Upper lobe of left lung (tissue), 6 donors: ENCODE results near the gene ATAD1. TPM values are rescaled to one million over a fixed set of nuclear protein-coding genes. Genes with fewer than 3 reads are reported as not detected.

Source experiments
- ATAC-seq, 2 donors: fragments of 200-7000 bp; cut with Tn5 transposase; one replicate each; pipeline ENCODE4 v1.9.1; 2022; ENCODE audit warnings: mild to moderate bottlenecking in 2 of 2, moderate library complexity in 2 of 2; ENCODE audit not compliant: low FRiP score in 2 of 2
- DNase-seq, 2 donors: peaks; one replicate each; pipeline ENCODE4 v3.0.0-alpha.2; 2019 to 2020
- H3K27ac ChIP-seq, 4 donors: fragments of 200-600 bp; sonication (generic); one replicate each; pipeline ENCODE4 v1.5.1; 2016 to 2019
- H3K27me3 ChIP-seq, 4 donors: fragments of 200-600 bp; sonication (generic); one replicate each; pipeline ENCODE4 v1.5.1; 2017 to 2019
- H3K36me3 ChIP-seq, 4 donors: fragments of 200-600 bp; sonication (generic); one replicate each; pipeline ENCODE4 v1.5.1; 2016 to 2019
- H3K4me1 ChIP-seq, 4 donors: fragments of 200-600 bp; sonication (generic); one replicate each; pipeline ENCODE4 v1.5.1; 2018 to 2019
- H3K4me3 ChIP-seq, 4 donors: fragments of 200-600 bp; sonication (generic); one replicate each; pipeline ENCODE4 v1.5.1; 2017 to 2019; ENCODE audit warnings: mild to moderate bottlenecking in 2 of 4, moderate library complexity in 1 of 4
- H3K9me3 ChIP-seq, 4 donors: fragments of 200-600 bp; sonication (generic); one replicate each; pipeline ENCODE4 v1.5.1; 2018 to 2019
- CTCF ChIP-seq, 6 experiments: fragments of 450-650 bp in 4 of 6; fragments of 200-600 bp in 2 of 6; sonication (generic) in 2 of 6; IDR thresholded peaks; one replicate each; pipeline ENCODE4 v1.5.1; 2016 to 2019; ENCODE audit warnings: antibody characterized with exemption in 6 of 6
- EP300 ChIP-seq, 4 donors: sonication (generic); formaldehyde crosslinking; IDR thresholded peaks; one replicate each; pipeline ENCODE4 v1.5.1; 2017; ENCODE audit warnings: antibody characterized with exemption in 4 of 4, control low read depth in 2 of 4
- POLR2A ChIP-seq, 4 donors: fragments of 450-650 bp; IDR thresholded peaks; one replicate each; pipeline ENCODE4 v1.5.1; 2016 to 2017; ENCODE audit warnings: antibody characterized with exemption in 4 of 4, mild to moderate bottlenecking in 2 of 4
- POLR2AphosphoS5 ChIP-seq, 2 donors: sonication (generic); formaldehyde crosslinking; IDR thresholded peaks; one replicate each; pipeline ENCODE4 v1.5.1; 2017; ENCODE audit warnings: antibody characterized with exemption in 2 of 2
- WGBS, 2 donors: methylation state at CpG; one replicate each; pipeline ENCODE4 v1.1.5; 2017 to 2018; 5-methylcytosine and 5-hydroxymethylcytosine counted together
- total RNA-seq, 6 donors: library from RNA; depleted of rRNA in 4 of 6; stranded (reverse); fragments of >200 nt in 4 of 6; gene quantifications; one replicate each; pipeline versions ENCODE4 v1.1.0 to v1.2.1, GENCODE V29; 2016 to 2021
- donor health status: DM: no; HTN: no; CAD: no; lungs with moderate emphysema.
- donor health status: DM: no; HTN: yes; CAD: no; lungs with severe emphysema.

Gene ATAD1
- total RNA-seq, 6 donors from 2014 or later, result 6.3 to 66.9 (median 36.2) TPM

- ATAC-seq (no peak), DNase-seq (no peak)
- H3K4me3 ChIP-seq, result no peak overlapping the region
- H3K36me3 ChIP-seq, result peaks cover 2 to 50% (median 12%) of the 10 kb centered on the region in 4 donors
- H3K27ac ChIP-seq, result peak overlapping the region in 1 of 4 donors; percentile 48
- H3K9me3 ChIP-seq, result no peaks in the 10 kb centered on the region
- WGBS, 2 donors, result 91% methylated on average over 3 to 4 of the region's 4 CpGs
- H3K4me1 ChIP-seq, result peaks cover 0 to 7% (median 2%) of the 10 kb centered on the region in 4 donors
- H3K27me3 ChIP-seq, result no peaks in the 10 kb centered on the region
- TF ChIP-seq POLR2AphosphoS5 (IDR thresholded peaks at IDR 0.05) (no peak), CTCF (IDR thresholded peaks at IDR 0.05) (no peak), POLR2A (IDR thresholded peaks at IDR 0.05) (no peak), EP300 (IDR thresholded peaks at IDR 0.05) (no peak)
Measured at GRCh38 chr10:87707254-87707653, 110.8 kb downstream of the ATAD1 start.

DNA sequence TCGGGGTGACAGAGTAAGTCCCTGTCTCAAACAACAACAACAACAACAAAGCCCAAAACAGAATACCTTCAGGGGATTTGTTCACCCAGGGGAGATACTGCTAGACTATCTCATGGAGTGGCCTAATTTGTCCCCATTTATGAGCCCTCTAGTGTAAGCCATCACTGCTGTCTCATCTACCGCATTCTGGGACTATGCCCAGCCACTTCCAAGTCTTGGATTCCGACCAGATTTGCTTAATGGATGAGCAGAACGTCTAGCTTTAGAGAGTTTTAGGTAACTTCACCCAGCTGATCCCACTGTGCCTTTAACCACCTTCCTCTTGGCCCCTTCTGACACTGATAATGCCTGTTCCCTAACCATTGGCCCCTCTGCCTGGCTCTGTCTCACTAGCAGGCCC, 111.3 kb downstream of the ATAD1 start:
- ATAC-seq (no peak), DNase-seq (no peak)
- H3K9me3 ChIP-seq, result no peaks in the 10 kb centered on the region
- 79 to 81% methylated on average over 4 of the region's 4 CpGs for WGBS, 2 donors
- TF ChIP-seq POLR2A (IDR thresholded peaks at IDR 0.05), result no peak
- no peak for TF ChIP-seq POLR2AphosphoS5 (IDR thresholded peaks at IDR 0.05)
- TF ChIP-seq EP300 (IDR thresholded peaks at IDR 0.05), result no peak
- TF ChIP-seq CTCF (IDR thresholded peaks at IDR 0.05), result no peak
- H3K27ac ChIP-seq, result peak overlapping the region in 1 of 4 donors; percentile 48
- peaks cover 0 to 46% (median 11%) of the 10 kb centered on the region in 4 donors for H3K36me3 ChIP-seq
- no peak overlapping the region for H3K4me3 ChIP-seq
- no peaks in the 10 kb centered on the region for H3K27me3 ChIP-seq
- peaks cover 0 to 5% (median under 1%) of the 10 kb centered on the region in 4 donors for H3K4me1 ChIP-seq

DNA sequence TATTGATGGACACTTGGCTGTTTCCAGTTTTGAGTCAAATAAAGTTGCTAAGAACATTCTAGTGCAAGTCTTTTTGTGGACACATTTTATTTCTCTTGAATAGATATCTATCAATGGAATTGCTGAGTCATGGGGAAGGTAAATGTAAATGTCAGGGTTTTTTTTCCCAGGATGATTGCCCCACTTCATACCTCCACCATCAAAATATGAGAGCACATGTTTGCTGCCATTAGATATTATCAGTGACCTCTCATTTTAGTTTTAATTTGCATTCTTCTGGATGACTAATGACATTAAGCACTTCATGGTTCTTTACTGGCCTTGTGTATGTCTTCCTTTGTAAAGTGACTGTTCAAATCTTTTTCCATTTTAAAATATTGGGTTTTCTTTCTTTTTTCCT, 112.7 kb downstream of the ATAD1 start:
- Histone ChIP-seq H3K36me3 (peaks cover 0 to 32% (median 7%) of the 10 kb centered on the region in 4 donors), H3K27me3 (no peaks in the 10 kb centered on the region), H3K9me3 (no peaks in the 10 kb centered on the region), H3K4me3 (no peak overlapping the region), H3K4me1 (peaks cover 0 to 14% (median 3%) of the 10 kb centered on the region in 4 donors), H3K27ac (no peak overlapping the region)
- ATAC-seq (no peak), DNase-seq (no peak)
- TF ChIP-seq POLR2A (IDR thresholded peaks at IDR 0.05), result no peak
- no peak for TF ChIP-seq CTCF (IDR thresholded peaks at IDR 0.05)
- TF ChIP-seq POLR2AphosphoS5 (IDR thresholded peaks at IDR 0.05), result no peak
- no peak for TF ChIP-seq EP300 (IDR thresholded peaks at IDR 0.05)

DNA sequence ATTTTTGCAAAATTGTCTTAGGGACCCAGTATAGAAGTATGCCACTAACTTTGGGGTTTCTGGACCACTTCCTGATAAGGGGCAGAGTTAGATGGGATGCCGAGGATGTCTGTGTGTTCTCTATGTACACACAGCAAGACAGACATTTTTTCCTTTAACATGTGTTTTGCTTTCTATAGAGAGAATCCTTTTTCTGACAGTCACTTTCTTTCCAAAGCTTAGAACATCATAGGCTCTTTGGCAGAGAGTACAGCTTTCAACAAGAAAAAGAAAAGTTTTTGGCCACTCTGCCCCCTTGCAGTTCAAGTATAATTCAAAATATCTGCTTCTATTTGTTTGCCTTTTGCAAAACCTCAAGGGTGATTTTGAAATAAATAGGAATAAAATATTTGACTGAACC, 114.3 kb downstream of the ATAD1 start:
- no peak overlapping the region for H3K27ac ChIP-seq
- no peaks in the 10 kb centered on the region for H3K27me3 ChIP-seq
- H3K9me3 ChIP-seq, result no peaks in the 10 kb centered on the region
- H3K36me3 ChIP-seq, result peaks cover 0 to 21% (median 0%) of the 10 kb centered on the region in 4 donors
- 38 to 43% methylated on average over 1 of the region's 1 CpG for WGBS, 2 donors
- DNase-seq (no peak), ATAC-seq (no peak)
- H3K4me3 ChIP-seq, result no peak overlapping the region
- H3K4me1 ChIP-seq, result peaks cover 0 to 12% (median 3%) of the 10 kb centered on the region in 4 donors
- TF ChIP-seq CTCF (IDR thresholded peaks at IDR 0.05), result no peak
- TF ChIP-seq POLR2AphosphoS5 (IDR thresholded peaks at IDR 0.05), result no peak
- TF ChIP-seq EP300 (IDR thresholded peaks at IDR 0.05), result no peak
- TF ChIP-seq POLR2A (IDR thresholded peaks at IDR 0.05), result no peak

GRCh38 chr10:87702973-87703294, 115.1 kb downstream of the ATAD1 start:
- ATAC-seq, result no peak
- Histone ChIP-seq H3K27me3 (no peaks in the 10 kb centered on the region), H3K27ac (peak overlapping the region in 1 of 4 donors; percentile 45), H3K9me3 (no peaks in the 10 kb centered on the region), H3K4me3 (no peak overlapping the region), H3K4me1 (peaks cover 0 to 10% (median 3%) of the 10 kb centered on the region in 4 donors), H3K36me3 (peaks cover 0 to 25% (median 0%) of the 10 kb centered on the region in 4 donors)
- no peak for TF ChIP-seq POLR2A (IDR thresholded peaks at IDR 0.05)
- TF ChIP-seq POLR2AphosphoS5 (IDR thresholded peaks at IDR 0.05), result no peak
- TF ChIP-seq CTCF (IDR thresholded peaks at IDR 0.05), result no peak
- TF ChIP-seq EP300 (IDR thresholded peaks at IDR 0.05), result no peak
- no peak for DNase-seq
- 84 to 98% methylated on average over 4 of the region's 4 CpGs for WGBS, 2 donors
